Gastroesophageal sphincter (tissue), 3 donors: Measurements from ENCODE around the gene GLI3.

Source experiments
- POLR2AphosphoS5 ChIP-seq: sonication (generic); formaldehyde crosslinking; IDR thresholded peaks from one replicate; pipeline ENCODE4 v1.6.1; 2017; ENCODE audit warnings: antibody characterized with exemption
- TF ChIP-seq, protein P1 (sequence below), 4 experiments: fragments of 200-600 bp in 2 of 4; fragments of 450-650 bp in 2 of 4; sonication (generic) in 1 of 4; IDR thresholded peaks; one replicate each; pipeline ENCODE4 v1.5.1; 2017 to 2019; ENCODE audit warnings: antibody characterized with exemption in 4 of 4, mild to moderate bottlenecking in 2 of 4, moderate library complexity in 2 of 4

DNA sequence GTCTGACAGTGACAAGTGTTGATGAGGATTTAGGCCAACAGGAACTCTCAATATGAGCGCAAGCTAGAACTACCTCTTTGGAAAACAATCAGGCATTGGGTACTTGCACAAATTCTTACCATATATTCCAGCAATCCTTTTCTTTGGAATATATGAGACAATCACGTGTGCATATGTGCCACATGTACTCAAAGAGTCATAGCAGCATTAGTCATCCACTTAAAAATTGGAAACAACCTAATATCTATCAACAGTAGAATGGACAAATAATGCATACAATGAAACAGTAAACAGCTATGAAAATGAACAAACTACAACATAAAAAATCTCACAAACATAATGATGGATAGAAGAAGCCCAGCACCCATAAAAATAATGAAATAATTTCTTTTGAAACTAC is 179.7 kb downstream of the GLI3 start:
- no peak for TF ChIP-seq POLR2AphosphoS5
- TF ChIP-seq, protein P1, sequence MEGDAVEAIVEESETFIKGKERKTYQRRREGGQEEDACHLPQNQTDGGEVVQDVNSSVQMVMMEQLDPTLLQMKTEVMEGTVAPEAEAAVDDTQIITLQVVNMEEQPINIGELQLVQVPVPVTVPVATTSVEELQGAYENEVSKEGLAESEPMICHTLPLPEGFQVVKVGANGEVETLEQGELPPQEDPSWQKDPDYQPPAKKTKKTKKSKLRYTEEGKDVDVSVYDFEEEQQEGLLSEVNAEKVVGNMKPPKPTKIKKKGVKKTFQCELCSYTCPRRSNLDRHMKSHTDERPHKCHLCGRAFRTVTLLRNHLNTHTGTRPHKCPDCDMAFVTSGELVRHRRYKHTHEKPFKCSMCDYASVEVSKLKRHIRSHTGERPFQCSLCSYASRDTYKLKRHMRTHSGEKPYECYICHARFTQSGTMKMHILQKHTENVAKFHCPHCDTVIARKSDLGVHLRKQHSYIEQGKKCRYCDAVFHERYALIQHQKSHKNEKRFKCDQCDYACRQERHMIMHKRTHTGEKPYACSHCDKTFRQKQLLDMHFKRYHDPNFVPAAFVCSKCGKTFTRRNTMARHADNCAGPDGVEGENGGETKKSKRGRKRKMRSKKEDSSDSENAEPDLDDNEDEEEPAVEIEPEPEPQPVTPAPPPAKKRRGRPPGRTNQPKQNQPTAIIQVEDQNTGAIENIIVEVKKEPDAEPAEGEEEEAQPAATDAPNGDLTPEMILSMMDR (IDR thresholded peaks at IDR 0.05), result no peak
